PC-3 (cell line): ENCODE results near the gene COL27A1.

Source experiments
- EZH2 ChIP-seq: fragments of 300-600 bp; sonication (generic); IDR thresholded peaks from one replicate; pipeline ENCODE4 v1.6.1; 2017; ENCODE audit warnings: antibody characterized with exemption, mild to moderate bottlenecking, low read length; ENCODE audit not compliant: unreplicated experiment
- EZH2phosphoT487 ChIP-seq: fragments of 300-600 bp; sonication (generic); IDR thresholded peaks from 2 replicates; pipeline ENCODE4 v1.6.1; 2018; ENCODE audit warnings: mild to moderate bottlenecking, antibody characterized with exemption, low read length, borderline replicate concordance
- TF ChIP-seq, protein P1 (sequence below): fragments of 300-600 bp; sonication (generic); conservative IDR thresholded peaks from 2 replicates; pipeline ENCODE4 v1.5.1; 2017; ENCODE audit warnings: antibody characterized with exemption, low read depth, mild to moderate bottlenecking, low read length

- TF ChIP-seq, protein P1, sequence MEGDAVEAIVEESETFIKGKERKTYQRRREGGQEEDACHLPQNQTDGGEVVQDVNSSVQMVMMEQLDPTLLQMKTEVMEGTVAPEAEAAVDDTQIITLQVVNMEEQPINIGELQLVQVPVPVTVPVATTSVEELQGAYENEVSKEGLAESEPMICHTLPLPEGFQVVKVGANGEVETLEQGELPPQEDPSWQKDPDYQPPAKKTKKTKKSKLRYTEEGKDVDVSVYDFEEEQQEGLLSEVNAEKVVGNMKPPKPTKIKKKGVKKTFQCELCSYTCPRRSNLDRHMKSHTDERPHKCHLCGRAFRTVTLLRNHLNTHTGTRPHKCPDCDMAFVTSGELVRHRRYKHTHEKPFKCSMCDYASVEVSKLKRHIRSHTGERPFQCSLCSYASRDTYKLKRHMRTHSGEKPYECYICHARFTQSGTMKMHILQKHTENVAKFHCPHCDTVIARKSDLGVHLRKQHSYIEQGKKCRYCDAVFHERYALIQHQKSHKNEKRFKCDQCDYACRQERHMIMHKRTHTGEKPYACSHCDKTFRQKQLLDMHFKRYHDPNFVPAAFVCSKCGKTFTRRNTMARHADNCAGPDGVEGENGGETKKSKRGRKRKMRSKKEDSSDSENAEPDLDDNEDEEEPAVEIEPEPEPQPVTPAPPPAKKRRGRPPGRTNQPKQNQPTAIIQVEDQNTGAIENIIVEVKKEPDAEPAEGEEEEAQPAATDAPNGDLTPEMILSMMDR: no peak
- TF ChIP-seq EZH2phosphoT487 (no peak), EZH2 (no peak)
Measured at GRCh38 chr9:114238472-114238871, 83.1 kb downstream of the COL27A1 start.
